Subcutaneous adipose tissue (tissue), 4 donors: ENCODE measurements around the gene GDNF. TPM values are rescaled to one million over a fixed set of nuclear protein-coding genes. Genes with fewer than 3 reads are reported as not detected.

Experiments
- CTCF ChIP-seq: fragments of 450-650 bp; IDR thresholded peaks from one replicate; pipeline ENCODE4 v1.5.1; 2016; ENCODE audit warnings: low read depth, mild to moderate bottlenecking, control low read depth, antibody characterized with exemption, moderate library complexity
- total RNA-seq, 4 donors: library from RNA; depleted of rRNA; stranded (reverse); fragments of >200 nt; gene quantifications; one replicate each; pipeline ENCODE4 v1.1.0, GENCODE V29; 2016

Gene GDNF
- total RNA-seq, 4 donors from 2014 or later = 0.17 TPM; not detected in 3

GRCh38 chr5:37831821-37832534 lies 7.9 kb downstream of the GDNF start:
- TF ChIP-seq CTCF = no peak

GRCh38 chr5:37830348-37830747 lies 9.5 kb downstream of the GDNF start:
- no peak for TF ChIP-seq CTCF

- no peak for TF ChIP-seq CTCF
Observed at GRCh38 chr5:37825334-37825915, 14.4 kb downstream of the GDNF start.

- no peak for TF ChIP-seq CTCF
Observed at GRCh38 chr5:37823433-37824152, 16.2 kb downstream of the GDNF start.

- no peak for TF ChIP-seq CTCF
Observed at GRCh38 chr5:37816883-37817282, 23.0 kb downstream of the GDNF start.

- TF ChIP-seq CTCF = no peak
Observed at GRCh38 chr5:37816331-37816730, 23.5 kb downstream of the GDNF start.

- no peak for TF ChIP-seq CTCF
Observed at GRCh38 chr5:37815913-37816312, 23.9 kb downstream of the GDNF start.
